Adrenal gland (tissue), 5 donors: Measurements from ENCODE around the gene OGA.

Experiments used
- POLR2A ChIP-seq, 2 donors: fragments of 450-650 bp; IDR thresholded peaks; one replicate each; pipeline ENCODE4 v1.6.1; 2017; ENCODE audit warnings: antibody characterized with exemption in 2 of 2, mild to moderate bottlenecking in 2 of 2, moderate library complexity in 1 of 2
- TF ChIP-seq, protein P1 (sequence below), 6 experiments: fragments of 450-650 bp in 4 of 6; fragments of 200-600 bp in 2 of 6; sonication (generic) in 1 of 6; IDR thresholded peaks; 1 replicate in 5 of 6; 2 replicates in 1 of 6; pipeline versions ENCODE4 v1.5.1 to v1.8.0; 2016 to 2021; ENCODE audit warnings: antibody characterized with exemption in 6 of 6, mild to moderate bottlenecking in 2 of 6, moderate library complexity in 1 of 6
- donor health status: DM: no; HTN: no; CAD: no.

- TF ChIP-seq, protein P1, sequence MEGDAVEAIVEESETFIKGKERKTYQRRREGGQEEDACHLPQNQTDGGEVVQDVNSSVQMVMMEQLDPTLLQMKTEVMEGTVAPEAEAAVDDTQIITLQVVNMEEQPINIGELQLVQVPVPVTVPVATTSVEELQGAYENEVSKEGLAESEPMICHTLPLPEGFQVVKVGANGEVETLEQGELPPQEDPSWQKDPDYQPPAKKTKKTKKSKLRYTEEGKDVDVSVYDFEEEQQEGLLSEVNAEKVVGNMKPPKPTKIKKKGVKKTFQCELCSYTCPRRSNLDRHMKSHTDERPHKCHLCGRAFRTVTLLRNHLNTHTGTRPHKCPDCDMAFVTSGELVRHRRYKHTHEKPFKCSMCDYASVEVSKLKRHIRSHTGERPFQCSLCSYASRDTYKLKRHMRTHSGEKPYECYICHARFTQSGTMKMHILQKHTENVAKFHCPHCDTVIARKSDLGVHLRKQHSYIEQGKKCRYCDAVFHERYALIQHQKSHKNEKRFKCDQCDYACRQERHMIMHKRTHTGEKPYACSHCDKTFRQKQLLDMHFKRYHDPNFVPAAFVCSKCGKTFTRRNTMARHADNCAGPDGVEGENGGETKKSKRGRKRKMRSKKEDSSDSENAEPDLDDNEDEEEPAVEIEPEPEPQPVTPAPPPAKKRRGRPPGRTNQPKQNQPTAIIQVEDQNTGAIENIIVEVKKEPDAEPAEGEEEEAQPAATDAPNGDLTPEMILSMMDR (IDR thresholded peaks at IDR 0.05) = no peak
- TF ChIP-seq POLR2A (IDR thresholded peaks at IDR 0.05) = no peak
These were observed 40.0 kb downstream of the OGA start for GRCh38 chr10:101778151-101778780.
